NCI-H1105 (cell line): Measurements from ENCODE around the gene RNF2.

Experiments
- DNase-seq: peaks from one replicate; lab custom pipeline; 2025; lab: John Stamatoyannopoulos, UW

The RNF2 gene

GRCh38 chr1:185096531-185096930 is 51.2 kb downstream of the RNF2 start:
- DNase-seq, result no peak

DNA sequence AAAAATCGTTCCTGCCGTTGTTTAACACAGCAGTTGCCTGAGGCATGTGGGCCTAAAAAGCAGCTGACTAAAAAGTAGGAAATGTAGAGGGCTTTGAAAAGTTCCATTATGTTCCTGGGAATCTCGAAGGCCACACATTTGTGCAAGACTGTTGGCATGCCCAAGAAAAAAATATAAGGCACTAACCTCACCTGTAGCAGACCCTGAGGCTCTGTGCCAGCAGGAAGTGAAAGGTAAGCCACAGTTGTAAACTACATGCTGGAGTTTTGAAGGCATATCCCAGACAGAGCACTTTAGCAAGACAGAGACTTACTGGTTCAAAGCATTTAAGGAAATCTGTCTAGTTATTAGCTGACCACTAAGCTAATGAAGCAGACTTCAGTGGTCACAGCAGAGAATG is 58.7 kb downstream of the RNF2 start:
- DNase-seq, result no peak

DNA sequence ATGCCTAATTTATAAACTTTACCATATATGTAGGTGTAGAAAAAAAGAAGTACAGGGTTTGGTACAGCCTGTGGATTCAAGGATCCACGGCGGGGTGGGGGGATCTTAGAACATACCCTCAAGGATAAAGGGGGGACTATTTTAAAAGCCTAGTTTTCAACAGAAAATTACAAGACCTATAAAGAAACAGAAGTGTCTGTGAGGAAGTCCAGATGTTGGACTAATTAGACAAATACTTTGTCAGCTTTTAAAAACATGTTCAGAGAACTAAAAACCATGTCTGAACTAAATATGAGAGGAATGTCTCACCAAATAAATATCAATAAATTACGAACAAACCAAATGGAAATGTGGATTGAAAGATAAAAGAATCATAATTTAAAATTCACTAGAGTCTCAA is 59.8 kb downstream of the RNF2 start:
- DNase-seq, result no peak

DNA sequence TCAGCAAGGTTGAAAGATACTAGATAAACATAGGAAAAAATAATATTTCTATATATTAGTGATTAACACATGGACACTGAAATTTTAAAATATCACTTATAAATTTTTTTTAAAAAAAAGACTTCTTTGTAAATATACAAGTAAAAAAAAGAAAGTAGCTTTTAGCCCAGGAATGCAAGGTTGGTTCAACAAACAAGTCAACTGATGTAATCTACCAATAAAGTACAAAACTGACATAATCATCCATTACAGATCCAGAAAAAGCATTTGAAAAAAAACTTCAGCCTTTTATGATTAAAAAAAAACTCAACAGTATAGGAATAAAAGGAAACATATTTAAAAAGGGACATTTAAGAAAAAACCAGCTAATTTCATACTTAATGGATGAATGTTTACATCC is 63.0 kb downstream of the RNF2 start:
- DNase-seq, result no peak

- no peak for DNase-seq
These were observed 64.8 kb downstream of the RNF2 start for GRCh38 chr1:185110145-185110544.

- DNase-seq, result no peak
These were observed 66.5 kb downstream of the RNF2 start for GRCh38 chr1:185111873-185112272.

- no peak for DNase-seq
These were observed 67.0 kb downstream of the RNF2 start for GRCh38 chr1:185112356-185112755.

GRCh38 chr1:185129708-185130107 is 84.3 kb downstream of the RNF2 start:
- DNase-seq, result no peak

GRCh38 chr1:185132534-185132933 is 87.2 kb downstream of the RNF2 start:
- DNase-seq, result no peak

DNA sequence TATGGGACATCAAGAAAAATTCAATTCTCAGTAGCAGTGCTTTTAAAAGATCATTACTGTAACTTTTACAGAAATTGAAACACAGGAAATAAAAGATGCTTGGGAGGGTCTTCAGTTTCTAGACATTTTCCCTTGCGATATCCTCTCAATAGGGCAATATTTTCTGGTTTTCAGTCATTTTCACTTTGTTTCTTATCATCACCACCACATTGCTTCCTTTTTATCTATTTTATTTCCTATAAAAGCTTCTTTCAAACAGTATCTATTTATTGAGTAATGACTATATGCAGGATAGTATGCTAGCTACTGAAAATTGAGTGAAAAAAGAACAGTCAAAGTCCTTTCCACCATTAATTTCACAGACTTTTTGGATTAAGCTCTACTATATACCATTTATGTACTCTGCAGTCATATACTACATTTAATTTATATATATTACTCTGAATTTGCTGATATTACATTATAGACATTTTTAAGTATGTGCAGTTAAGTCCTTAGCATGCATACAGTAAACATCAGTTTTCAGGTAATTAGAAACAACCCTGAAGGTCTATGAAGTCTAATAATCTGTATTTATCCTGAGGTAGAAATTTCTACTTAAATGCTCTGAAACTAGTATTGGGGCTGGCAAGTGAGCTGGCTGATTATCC is 92.7 kb downstream of the RNF2 start:
- DNase-seq, result no peak

DNA sequence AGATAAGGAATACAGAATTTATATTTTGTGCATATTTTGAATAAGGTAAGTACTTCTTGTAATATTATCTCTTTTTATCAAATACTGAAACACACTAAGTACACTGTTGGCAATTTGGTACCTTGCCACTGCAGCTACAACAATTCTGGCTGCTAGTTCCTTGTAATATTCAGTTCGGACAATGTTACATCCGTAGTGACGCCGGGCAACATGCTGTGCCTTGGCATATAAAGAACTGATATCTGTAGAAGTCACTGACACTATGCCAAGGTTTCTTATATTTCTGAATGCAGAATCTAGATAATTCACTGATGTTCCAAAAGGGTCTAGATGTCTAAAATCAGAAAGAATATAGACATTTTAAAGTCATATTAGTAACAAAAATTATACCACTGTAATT is 93.9 kb downstream of the RNF2 start:
- DNase-seq, result no peak

DNA sequence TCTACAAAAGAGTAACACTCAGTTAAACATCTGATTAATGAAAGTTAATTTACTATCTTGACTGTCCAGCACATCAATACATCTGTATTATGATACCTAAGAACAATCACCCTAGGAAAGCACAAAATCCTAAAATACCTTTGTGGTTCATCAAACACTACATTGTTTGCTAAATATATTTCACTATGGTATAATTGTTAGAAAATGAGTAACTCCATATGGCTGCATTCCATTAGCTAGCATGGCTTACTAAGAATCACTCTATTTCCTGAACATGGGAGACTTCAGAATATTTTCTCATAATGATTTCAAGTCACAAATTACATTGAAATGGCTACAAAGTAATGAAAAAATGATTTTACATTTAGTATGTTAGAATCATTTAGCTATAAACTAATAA is 98.9 kb downstream of the RNF2 start:
- DNase-seq, result no peak

GRCh38 chr1:185151215-185151614 is 105.9 kb downstream of the RNF2 start:
- DNase-seq, result no peak
